Activated T-cell treated with anti-CD3 and anti-CD28 coated beads, Interleukin-2, amount 50 U/mL, for 1 hour (primary cell): ENCODE measurements around the gene MBD3L4.
"Not testable (repeated sequence)": the region's sequence is repeated elsewhere in the genome, so short reads cannot be mapped to it uniquely, and the experiment has no call there.

ENCODE experiments used
- DNase-seq: peaks from one replicate; pipeline ENCODE4 v3.0.0-alpha.2; 2020

MBD3L4 gene

DNA sequence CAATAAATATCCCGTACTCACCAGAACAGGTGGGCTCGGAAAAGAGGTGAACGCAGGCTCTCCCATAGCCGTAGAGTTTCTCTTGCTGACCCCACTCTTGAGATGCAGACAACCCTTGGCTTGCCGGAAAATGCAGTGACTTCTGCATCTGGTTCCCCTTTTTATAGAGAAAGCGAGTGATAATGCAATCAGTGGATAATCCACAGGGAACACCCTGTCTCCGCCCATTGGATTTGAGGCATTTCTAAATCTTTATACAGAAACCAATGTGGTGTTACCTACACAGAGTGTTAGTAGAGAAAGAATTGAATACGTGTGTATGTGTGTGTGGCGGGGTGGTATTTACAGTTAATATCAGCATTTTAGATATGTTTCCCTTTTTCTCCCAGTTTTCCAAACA, at the start of gene MBD3L4:
Gene MBD3L4, minus strand, starts transcription at position 101 of the 400 bp plus-strand sequence. Its CDS starts 35 bp downstream, at position 66.
- DNase-seq = not testable (repeated sequence)

DNA sequence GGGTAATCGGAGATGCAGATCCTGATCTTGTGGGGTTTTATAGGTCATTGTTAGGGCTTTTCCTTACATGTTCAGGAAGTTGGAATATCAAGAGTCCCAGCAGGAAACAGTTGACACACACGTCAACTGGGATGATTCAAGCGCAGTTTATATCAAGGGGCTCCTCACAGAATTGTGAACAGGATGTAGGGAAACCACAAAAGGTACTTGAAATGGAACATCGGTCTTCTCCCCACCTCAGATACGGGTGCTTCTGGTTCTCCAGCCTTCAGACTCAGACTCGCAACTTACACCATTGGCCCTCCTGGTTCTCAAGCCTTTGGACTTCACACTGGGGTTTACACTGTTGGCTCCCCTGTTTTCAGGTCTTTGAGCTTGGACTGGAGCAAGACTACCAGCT, 49.0 kb upstream of the MBD3L4 start:
- no peak for DNase-seq

DNA sequence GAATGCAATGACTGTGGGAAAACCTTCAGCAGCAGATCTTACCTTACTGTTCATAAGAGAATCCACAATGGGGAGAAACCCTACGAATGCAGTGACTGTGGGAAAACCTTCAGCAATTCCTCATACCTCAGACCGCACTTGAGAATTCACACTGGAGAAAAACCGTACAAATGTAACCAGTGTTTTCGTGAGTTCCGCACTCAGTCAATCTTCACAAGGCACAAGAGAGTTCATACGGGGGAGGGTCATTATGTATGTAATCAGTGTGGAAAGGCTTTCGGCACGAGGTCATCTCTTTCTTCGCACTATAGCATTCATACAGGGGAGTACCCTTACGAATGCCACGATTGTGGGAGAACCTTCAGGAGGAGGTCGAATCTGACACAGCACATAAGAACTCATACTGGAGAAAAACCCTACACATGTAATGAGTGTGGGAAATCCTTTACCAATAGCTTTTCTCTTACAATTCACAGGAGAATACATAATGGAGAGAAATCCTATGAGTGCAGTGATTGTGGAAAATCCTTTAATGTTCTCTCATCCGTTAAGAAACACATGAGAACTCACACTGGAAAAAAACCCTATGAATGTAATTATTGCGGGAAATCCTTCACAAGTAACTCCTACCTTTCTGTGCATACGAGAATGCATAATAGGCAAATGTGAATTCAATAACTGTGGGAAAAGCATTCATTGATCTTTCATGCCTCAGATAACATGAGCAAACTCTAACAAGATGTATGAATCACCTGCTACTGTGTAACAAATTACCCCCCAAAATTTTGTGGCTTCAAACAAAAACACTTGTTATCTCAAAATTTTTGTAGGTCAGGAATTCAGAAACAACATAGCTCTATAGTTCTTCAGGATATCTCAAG, 43.3 kb upstream of the MBD3L4 start:
- DNase-seq = no peak

DNA sequence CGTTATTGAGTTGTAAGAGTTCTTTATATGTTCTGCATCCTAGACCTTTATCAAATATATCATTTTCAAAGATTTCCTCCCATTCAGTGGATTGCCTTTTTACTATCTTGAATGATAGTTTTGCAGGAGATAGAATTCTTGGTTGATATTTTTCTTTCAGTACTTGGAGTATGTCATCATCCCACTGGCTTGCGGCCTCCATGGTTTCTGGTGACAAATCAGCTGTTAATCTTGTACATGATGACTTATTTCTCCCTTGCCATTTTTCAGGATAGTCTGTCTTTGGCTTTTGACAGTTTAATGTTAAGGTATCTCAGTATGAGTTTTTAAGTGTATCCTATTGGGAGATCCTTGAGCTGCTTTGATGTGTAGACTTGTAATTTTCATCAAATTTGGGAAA, 38.0 kb upstream of the MBD3L4 start:
- DNase-seq = no peak

DNA sequence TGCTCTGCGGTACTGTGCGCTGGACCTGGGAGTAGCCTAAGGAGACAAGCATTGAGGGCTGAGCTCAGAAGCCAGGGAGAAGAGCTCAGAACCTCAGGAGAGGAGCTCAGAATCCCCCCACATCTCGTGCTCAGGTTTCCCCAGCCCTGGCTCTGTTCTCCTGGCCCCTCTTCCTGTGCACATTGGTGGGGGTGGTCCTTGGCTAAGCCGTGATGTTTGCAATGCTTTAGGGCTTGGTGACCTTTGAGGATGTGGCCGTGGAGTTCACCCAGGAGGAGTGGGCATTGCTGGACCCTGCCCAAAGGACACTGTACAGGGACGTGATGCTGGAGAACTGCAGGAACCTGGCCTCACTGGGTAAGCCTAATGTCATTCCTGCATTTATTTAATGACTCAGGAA, 36.2 kb upstream of the MBD3L4 start:
- DNase-seq = no peak

DNA sequence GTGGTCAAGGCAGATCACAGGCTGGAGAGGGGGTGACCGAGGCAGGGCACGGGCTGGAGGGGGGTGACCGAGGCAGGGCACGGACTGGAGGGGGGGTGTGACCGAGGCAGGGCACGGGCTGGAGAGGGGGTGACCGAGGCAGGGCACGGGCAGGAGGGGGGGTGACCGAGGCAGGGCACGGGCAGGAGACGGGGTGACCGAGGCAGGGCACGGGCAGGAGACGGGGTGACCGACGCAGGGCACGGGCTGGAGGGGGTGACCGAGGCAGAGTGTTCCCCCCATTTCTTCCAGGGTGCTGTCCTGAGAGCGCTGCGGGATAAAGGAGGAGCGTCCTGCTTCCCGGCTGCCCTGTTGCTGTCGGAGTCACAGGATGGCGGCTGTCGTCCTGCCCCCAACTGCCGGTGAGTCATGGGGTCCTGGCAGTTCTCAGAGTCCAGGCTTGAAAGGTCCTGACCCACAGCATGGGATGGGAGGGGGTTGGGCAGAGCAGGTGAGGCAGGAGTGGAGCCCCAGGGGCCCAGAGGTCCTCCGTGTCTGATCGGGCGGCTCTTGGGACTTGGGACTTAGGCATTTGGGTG, 34.8 kb upstream of the MBD3L4 start:
- no peak for DNase-seq

DNA sequence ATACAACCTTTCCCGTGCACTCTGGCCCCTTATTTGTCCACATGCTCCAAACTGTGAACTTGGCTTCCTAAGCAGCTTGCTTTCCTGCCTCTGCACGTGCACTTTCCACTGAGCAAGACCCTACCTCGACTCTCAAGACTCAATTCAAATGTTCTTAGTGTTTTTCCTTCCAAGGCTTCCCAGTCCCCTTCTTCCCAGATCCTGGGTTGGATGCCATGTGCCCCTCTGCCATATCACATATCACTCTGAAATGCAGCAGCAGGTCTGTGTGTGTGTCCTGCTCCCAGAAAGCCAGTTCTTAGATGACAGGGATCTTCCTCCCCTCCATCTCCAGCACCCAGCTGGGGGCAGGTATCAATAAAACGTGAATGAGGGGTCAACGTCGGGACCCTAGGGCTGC, 32.6 kb upstream of the MBD3L4 start:
- DNase-seq = no peak

DNA sequence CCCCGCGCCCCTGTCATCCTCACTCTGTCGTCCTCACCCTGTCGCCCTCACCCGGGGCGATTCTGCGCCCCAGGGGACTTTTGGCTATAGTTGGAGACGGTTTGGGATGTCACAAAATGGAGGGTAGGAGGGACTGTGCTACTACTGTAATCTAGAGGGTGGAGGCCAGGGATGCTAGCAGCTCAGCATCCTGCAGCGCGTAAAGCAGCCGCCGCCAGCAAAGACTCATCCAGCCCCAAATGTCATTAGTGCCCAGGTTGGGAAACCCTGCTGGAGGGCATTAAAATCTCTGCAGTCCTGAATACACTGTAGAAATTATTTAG, 29.9 kb upstream of the MBD3L4 start:
- DNase-seq = no peak

DNA sequence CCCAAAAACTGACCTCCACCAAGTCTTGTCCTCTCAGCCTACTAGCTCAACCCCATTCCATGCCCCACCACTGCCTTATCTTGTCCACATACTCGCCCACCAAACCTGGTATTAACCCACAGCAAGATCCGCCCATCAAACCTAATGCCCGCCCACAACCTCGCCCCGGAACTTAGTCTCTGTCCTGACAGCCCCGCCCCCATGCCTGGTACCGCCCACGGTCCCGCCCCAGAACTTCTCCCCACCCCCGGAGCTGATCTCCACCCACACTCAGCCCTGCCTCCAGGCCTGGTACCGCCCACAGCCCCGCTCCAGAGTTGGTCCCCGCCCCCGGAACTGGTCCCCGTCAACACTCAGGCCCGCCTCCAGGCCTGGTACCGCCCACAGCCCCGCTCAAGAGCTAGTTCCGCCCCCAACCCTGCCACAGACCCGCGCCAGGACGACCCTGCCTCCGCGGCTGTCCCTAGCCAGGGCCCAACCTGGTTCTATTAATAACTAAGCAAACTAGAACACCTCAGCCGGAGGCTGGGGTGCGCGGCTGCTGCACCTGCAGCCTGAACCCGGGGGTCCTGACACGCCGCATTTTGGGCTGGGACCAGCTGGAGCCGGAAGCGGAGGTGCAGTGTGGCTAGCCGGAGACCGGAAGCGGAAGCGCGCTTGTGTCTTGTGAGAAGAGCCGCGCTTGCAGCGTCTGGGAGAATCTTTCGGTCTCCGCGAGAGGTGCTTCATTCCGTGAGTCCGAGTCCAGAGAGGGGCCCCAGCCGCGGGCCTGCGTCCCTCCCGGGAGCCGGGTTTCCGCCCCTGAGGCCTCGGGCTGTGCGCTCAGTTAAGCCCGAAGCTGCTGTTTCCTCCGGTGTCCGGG, 29.3 kb upstream of the MBD3L4 start, which contains the start of gene ZNF557:
Gene ZNF557, plus strand, starts transcription at position 662 of the 862 bp plus-strand sequence. CDS start 5,372 bp downstream, outside the sequence.
- peak; percentile 98 for DNase-seq

DNA sequence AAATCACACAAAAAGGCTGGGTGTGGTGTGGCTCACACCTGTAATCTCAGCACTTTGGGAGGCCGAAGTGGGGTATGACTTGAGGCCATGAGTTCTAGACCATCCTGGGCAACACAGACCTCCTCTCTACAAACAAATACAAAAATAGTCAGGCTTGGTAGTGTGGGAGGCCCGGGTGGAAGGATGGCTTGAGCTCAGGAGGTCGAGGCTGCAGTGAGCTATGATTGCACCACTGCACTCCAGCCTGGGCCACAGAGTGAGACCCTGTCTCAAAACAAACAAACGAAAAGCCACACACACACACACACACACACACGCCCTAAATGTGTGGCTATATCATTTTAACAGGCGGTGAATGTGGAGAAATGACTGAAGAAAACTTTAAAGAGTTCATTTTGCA, 28.6 kb upstream of the MBD3L4 start:
- DNase-seq = no peak

DNA sequence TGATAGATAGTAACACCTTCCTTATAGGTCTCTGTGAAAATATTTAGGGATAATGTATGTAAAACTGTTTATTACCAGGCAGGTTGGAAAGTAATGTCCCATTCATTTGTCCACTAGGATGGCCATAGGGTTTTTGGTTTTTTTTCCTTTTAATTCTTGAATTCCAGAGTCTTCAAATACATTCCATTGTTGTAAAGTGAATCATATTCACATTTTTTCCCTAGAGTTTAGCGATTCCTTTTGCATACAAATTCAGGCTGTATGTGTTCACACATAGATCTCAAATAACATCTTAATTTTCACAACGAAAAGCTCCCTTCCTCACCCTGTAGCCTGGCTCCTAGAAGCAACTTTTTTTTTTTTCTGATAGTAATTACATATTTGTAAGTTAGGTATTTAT, 27.7 kb upstream of the MBD3L4 start:
- DNase-seq = no peak

DNA sequence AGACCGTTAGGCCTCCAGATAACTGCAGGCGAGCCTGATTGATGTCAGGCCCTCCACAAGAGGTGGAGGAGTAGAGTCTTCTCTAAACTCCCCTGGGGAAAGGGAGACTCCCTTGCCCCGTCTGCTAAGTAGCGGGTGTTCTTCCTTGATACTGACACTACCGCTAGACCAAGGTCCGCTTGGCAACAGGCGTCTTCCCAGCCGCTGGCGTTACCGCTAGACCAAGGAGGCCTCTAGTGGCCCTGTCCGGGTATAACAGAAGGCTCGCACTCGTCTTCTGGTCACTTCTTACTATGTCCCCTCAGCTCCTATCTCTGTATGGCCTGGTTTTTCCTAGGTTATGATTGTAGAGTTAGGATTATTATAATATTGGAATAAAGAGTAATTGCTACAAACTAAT, 27.1 kb upstream of the MBD3L4 start:
- DNase-seq = not testable (repeated sequence)

DNA sequence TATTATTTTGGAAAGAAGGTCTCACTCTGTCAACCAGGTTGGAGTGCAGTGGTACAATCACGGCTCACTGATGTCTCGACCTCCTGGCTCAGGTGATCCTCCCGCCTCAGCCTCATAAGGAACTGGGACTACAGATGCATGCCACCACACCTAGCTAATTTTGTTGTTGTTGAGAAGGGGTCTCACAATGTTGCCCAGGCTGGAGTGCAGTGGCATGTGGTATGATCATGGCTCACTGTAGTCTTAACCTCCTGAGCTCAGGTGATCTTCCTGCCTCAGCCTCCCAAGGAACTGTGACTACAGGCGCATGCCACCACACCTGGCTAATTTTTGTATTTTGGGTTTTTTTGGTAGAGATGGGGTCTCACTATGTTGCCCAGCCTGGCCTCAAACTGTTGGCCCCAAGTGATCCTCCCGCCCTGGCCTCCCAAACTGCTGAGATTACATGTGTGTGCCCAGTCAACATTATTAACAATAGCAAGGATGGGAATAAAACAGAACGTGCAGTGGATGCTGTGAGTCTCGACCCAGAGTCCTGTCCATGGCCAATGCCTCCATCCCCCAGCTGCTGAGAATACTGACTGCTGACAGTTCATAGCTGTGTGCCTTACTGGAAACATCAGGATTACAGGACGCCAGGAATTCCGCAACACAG, 23.9 kb upstream of the MBD3L4 start:
- no peak for DNase-seq

DNA sequence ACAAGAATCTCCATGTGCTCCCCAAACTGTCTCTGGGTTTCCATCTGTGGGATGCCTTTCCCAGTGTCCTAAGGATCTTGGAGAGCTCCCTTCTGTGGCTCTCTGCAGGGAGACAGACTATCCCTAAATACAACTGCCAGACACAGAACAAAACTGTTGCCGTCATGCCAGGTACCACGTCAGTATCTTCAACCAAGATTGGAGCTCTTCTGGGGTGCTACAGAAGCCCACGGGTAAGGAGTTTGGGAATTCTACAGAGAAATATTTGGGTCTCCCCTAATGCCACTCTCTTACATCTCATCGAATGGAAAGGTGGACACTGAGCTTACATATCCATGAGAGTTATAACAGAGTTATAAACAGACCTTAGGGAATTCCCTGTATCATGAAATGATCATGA, 23.4 kb upstream of the MBD3L4 start:
- no peak for DNase-seq

DNA sequence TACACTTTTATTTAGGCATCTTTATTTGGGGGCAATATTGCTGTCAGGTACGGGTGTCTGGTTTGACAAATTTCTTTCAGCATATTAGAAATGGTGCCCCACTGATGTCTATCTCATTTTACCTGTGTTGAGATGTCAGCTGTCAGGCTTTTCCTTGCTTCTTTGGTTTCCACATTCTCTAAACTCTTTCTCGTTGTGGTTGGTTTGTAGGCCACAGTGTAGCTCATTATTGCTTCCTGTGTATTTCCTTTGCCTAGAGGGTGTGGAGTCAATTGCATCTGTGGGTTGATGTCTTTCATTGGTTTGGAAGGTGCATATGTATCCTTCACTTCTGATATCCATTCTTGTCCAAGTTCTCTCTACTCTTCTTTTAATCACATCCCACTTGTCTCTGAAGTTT, 20.0 kb upstream of the MBD3L4 start:
- not testable (repeated sequence) for DNase-seq

DNA sequence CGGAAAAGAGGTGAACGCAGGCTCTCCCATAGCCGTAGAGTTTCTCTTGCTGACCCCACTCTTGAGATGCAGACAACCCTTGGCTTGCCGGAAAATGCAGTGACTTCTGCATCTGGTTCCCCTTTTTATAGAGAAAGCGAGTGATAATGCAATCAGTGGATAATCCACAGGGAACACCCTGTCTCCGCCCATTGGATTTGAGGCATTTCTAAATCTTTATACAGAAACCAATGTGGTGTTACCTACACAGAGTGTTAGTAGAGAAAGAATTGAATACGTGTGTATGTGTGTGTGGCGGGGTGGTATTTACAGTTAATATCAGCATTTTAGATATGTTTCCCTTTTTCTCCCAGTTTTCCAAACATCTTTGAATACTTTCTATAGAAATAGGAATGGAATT, 18.6 kb upstream of the MBD3L4 start, which contains the start of gene MBD3L3:
Gene MBD3L3, minus strand, starts transcription at position 101 of the 400 bp plus-strand sequence. Its CDS starts 71 bp downstream, at position 30.
- DNase-seq = not testable (repeated sequence)

DNA sequence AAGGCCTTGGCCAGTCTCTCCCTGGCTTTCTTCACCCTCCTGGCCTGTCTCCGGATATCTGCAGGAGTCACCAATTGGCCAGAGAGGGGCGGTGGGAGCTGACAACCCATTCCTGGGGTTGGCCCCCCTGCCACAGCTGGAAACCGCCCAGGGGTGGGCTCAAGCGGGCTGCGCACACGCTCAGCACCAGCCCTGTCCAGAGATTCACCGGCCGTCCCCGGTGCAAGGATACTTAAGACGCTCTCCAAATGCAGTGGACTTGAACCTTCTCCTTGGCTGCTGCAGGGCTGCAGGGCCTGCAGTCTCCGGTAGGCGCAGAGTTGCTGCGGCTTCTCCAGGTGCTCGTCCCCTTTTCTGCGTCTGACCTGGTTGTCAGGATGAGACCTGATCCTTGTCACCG, 16.4 kb upstream of the MBD3L4 start:
- DNase-seq = not testable (repeated sequence)

DNA sequence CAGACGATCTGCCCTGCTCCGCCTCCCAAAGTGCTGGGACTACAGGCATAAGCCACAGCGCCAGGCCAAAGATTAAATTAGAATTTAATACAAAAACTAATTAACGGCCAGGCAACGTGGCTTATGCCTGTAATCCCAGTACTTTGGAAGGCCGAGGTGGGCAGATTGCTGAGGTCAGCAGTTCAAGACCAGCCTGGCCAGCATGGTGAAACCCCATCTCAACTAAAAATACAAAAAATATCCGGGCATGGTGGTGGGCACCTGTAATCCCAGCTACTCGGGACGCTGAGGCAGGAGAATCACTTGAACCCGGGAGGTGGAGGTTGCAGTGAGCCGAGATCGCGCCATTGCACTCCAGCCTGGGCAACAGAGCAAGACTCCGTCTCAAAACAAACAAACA, 15.7 kb upstream of the MBD3L4 start:
- not testable (repeated sequence) for DNase-seq

DNA sequence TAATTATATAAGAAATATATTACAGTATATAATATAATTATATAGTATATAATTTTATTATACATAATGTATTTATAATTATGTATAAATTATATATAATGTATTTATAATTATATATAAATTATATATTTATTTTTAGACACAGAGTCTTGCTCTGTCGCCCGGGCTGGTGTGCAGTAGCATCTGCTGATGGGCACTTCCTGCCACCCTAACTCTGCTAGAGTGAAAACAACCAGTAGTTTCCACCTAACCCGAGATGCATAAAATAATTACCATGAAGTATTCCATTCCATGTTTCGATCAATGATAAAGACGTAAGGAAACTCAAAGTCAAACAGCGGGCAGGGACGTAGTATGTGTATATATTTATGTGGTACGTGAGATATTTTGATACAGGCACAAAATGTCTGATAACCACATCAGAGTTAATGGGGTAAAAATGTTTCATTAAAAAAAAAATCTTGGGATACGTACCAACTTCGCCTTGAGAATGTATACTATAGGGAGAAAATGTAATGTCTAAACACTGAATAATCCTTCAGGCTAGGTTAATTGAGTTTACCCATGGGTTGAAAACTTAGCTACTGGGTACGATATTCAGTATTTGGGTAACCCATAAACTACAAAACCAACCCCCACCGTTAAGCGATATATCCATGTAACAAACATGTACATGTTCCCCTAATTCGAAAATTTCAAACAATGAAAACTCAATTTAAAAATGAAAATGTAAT, 14.8 kb upstream of the MBD3L4 start:
- not testable (repeated sequence) for DNase-seq

DNA sequence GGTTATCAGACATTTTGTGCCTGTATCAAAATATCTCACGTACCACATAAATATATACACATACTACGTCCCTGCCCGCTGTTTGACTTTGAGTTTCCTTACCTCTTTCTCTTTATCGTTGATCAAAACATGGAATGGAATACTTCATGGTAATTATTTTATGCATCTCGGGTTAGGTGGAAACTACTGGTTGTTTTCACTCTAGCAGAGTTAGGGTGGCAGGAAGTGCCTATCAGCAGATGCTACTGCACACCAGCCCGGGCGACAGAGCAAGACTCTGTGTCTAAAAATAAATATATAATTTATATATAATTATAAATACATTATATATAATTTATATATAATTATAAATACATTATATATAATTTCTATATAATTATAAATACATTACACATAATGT, 12.9 kb upstream of the MBD3L4 start:
- not testable (repeated sequence) for DNase-seq

DNA sequence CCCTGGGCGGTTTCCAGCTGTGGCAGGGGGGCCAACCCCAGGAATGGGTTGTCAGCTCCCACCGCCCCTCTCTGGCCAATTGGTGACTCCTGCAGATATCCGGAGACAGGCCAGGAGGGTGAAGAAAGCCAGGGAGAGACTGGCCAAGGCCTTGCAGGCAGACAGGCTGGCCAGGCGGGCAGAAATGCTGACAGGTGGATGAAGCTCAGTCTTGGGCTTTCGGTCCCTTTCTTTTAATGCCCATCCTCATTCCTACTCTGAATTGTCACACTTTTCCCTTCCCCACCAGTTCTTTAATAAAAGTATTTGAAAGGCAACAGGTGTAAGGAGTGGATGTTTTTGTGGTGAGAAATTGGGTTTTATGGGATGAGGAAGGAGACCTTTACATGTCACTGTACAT, 11.4 kb upstream of the MBD3L4 start:
- DNase-seq = not testable (repeated sequence)

DNA sequence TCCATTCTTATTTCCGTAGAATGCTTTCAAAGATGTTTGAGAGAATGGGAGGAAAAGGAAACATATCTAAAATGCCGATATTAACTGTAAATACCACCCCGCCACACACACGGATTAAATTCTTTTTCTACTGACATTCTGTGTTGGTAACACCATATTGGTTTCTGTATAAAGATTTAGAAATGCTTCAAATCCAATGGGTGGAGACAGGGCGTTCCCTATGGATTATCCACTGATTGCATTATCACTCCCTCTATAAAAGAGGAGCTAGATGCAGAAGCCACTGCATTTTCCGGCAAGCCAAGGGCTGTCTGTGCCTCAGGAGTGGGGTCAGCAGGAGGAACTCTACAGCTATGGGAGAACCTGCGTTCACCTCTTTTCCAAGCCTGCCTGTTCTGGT, 9.0 kb upstream of the MBD3L4 start, which contains the start of gene MBD3L2:
Gene MBD3L2, plus strand, starts transcription at position 301 of the 400 bp plus-strand sequence. Its CDS starts 53 bp downstream, at position 354.
- DNase-seq = not testable (repeated sequence)
